ENCODE results near the gene PSME3IP1.

The PSME3IP1 gene

DNA sequence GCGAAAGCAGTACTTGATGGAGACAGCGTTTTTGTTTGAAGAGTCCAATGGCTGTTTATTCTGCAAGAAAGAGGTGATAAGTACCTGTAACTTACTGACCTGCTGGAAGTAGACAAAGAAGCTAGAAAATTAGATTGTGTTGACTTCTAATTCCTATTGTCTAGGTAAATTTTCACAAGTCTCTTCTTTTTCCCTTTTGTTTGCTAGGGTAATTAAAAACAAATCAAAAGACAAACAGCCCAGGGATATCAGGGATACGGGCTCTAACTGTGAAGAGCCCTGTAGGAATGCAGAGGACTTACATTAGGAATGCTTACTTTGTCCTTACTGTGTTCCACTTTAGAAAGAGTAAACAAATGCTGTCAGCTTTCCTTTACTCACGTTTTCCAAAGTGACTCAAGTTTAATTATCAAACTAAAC, 7.0 kb downstream of the PSME3IP1 start:
- no peaks in the 10 kb centered on the region for H3K9me3 ChIP-seq
- no peak overlapping the region for H3K27ac ChIP-seq
- peaks cover 12% of the 10 kb centered on the region for H3K36me3 ChIP-seq
- no peaks in the 10 kb centered on the region for H3K27me3 ChIP-seq
- H3K4me3 ChIP-seq (ENCODE audit: low read depth in 1 of 2, low read length in 1 of 2), result no peak overlapping the region
- H3K4me1 ChIP-seq (ENCODE audit: control insufficient read depth in 1 of 2, insufficient read depth in 1 of 2, low read depth in 1 of 2, low read length in 1 of 2), result no peaks in the 10 kb centered on the region
- TF ChIP-seq, protein P1, sequence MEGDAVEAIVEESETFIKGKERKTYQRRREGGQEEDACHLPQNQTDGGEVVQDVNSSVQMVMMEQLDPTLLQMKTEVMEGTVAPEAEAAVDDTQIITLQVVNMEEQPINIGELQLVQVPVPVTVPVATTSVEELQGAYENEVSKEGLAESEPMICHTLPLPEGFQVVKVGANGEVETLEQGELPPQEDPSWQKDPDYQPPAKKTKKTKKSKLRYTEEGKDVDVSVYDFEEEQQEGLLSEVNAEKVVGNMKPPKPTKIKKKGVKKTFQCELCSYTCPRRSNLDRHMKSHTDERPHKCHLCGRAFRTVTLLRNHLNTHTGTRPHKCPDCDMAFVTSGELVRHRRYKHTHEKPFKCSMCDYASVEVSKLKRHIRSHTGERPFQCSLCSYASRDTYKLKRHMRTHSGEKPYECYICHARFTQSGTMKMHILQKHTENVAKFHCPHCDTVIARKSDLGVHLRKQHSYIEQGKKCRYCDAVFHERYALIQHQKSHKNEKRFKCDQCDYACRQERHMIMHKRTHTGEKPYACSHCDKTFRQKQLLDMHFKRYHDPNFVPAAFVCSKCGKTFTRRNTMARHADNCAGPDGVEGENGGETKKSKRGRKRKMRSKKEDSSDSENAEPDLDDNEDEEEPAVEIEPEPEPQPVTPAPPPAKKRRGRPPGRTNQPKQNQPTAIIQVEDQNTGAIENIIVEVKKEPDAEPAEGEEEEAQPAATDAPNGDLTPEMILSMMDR (IDR thresholded peaks at IDR 0.05), result no peak

DNA sequence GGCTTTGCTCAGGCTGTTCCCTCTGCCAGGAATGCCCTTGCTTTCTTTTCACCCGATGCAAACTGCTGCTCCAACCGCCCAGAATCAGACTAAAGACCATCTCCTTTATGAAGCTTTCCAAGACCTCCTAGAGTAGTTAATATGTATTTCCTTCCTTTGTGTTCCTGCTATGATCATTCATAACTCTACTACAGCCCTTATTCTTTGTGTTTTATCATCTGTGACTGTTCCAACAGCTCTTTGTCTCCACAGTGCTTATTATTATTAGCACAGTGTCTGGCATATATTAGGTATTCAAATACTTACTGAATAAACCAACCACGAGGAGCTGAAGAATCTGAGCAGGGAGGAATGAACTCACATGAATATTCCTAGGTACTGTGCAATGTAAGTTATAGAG, 7.6 kb downstream of the PSME3IP1 start:
- Histone ChIP-seq H3K4me3 (ENCODE audit: low read depth in 1 of 2, low read length in 1 of 2) (no peak overlapping the region), H3K36me3 (peaks cover 18% of the 10 kb centered on the region), H3K9me3 (no peaks in the 10 kb centered on the region), H3K4me1 (ENCODE audit: control insufficient read depth in 1 of 2, insufficient read depth in 1 of 2, low read depth in 1 of 2, low read length in 1 of 2) (no peaks in the 10 kb centered on the region), H3K27ac (no peak overlapping the region), H3K27me3 (no peaks in the 10 kb centered on the region)
- TF ChIP-seq, protein P1 (IDR thresholded peaks at IDR 0.05), result no peak

DNA sequence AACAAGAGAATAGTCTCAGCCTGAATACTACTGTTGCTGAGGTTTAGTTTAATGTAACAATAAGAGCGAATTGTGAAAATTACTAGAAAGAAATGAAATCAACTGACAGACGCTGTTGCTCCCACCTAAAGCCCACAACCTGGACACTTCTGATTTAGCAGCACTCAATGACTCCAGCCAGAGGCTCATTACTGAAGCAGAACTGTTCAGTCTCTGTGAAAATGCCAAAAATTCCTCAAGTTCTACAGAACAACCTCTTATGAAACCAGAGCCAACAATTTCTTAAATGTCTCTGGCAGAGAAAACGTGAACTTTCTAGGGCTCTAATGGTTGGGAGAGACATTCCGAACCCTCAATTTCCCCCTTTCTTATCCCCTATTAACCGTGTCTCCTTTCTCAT, 9.9 kb downstream of the PSME3IP1 start:
- H3K9me3 ChIP-seq, result no peaks in the 10 kb centered on the region
- H3K27me3 ChIP-seq, result no peaks in the 10 kb centered on the region
- H3K4me3 ChIP-seq (ENCODE audit: low read depth in 1 of 2, low read length in 1 of 2), result no peak overlapping the region
- peaks cover 0 to 12% of the 10 kb centered on the region in 2 experiments for H3K4me1 ChIP-seq (ENCODE audit: control insufficient read depth in 1 of 2, insufficient read depth in 1 of 2, low read depth in 1 of 2, low read length in 1 of 2)
- TF ChIP-seq, protein P1 (IDR thresholded peaks at IDR 0.05), result no peak
- H3K27ac ChIP-seq, result no peak overlapping the region
- H3K36me3 ChIP-seq, result peaks cover 41% of the 10 kb centered on the region

DNA sequence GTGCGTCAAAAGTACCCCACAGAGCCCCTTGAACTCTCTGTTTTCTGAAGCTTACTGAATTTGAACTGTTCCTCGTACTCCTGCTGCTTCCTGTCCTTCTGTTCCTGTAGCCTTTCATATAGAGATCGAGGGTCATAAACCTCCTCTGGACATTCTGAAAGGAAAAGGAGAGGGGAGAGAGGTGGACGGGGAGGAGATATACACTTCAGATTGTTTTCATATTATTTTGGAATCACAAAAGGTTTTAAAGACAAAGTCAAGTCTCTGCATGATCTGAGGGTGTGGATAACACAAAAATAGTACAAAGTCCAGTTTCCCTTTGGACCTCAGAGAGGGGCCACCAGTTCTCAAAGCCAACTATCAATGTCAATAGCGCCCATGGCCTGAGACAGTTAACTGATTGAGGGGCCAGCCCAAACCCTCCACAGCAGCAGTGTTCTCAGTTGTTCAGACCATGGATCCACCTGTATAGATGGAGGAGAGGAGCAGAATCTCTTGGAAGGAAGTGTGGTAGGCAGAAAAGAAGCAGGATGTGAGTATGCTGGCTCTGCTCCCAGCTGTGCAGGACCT, 13.0 kb downstream of the PSME3IP1 start:
- Histone ChIP-seq H3K4me1 (ENCODE audit: control insufficient read depth in 1 of 2, insufficient read depth in 1 of 2, low read depth in 1 of 2, low read length in 1 of 2) (peaks cover 4 to 19% of the 10 kb centered on the region in 2 experiments), H3K36me3 (peaks cover 52% of the 10 kb centered on the region), H3K4me3 (ENCODE audit: low read depth in 1 of 2, low read length in 1 of 2) (no peak overlapping the region), H3K27ac (no peak overlapping the region), H3K27me3 (no peaks in the 10 kb centered on the region), H3K9me3 (no peaks in the 10 kb centered on the region)
- TF ChIP-seq, protein P1 (IDR thresholded peaks at IDR 0.05), result no peak

DNA sequence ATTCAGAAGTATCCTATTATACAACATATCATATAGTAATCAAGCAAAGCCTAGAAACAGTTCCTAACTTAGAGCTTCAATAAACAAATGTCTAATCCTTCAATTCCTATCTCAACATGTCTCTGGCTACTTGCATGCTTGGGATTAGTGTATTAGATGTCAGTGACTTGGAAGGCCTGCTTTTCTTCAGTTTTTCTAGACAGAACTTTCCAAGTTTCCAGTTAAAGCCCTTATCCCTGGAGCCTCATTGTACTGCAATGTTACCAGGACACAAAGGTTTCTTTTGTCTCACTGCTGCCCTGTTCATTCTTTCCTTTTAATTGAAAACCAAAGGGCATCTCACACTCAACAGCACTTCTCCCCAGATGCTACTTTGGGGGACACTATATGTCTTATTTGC, 16.5 kb downstream of the PSME3IP1 start:
- peaks cover 25 to 40% of the 10 kb centered on the region in 2 experiments for H3K4me1 ChIP-seq (ENCODE audit: control insufficient read depth in 1 of 2, insufficient read depth in 1 of 2, low read depth in 1 of 2, low read length in 1 of 2)
- no peak overlapping the region for H3K27ac ChIP-seq
- no peaks in the 10 kb centered on the region for H3K27me3 ChIP-seq
- H3K9me3 ChIP-seq, result no peaks in the 10 kb centered on the region
- TF ChIP-seq, protein P1 (IDR thresholded peaks at IDR 0.05), result no peak
- peaks cover 75% of the 10 kb centered on the region for H3K36me3 ChIP-seq
- no peak overlapping the region for H3K4me3 ChIP-seq (ENCODE audit: low read depth in 1 of 2, low read length in 1 of 2)

Measured in neutrophil (primary cell).